BJ (cell line): ENCODE measurements around the gene PAPOLB. TPM values are rescaled to one million over a fixed set of nuclear protein-coding genes. Genes with fewer than 3 reads are reported as not detected.

Experiments used
- CTCF ChIA-PET: fragments of 350-600 bp; formaldehyde crosslinking; extraction: SDS; loops from one replicate; lab custom pipeline; 2021; ENCODE audit warnings: antibody characterized with exemption, inconsistent platforms; lab: Yijun Ruan, JAX
- POLR2A ChIA-PET: fragments of 300-600 bp; sonication (Branson Sonifier 250); formaldehyde crosslinking; extraction: SDS; loops from one replicate; lab custom pipeline; 2021; ENCODE audit warnings: antibody characterized with exemption; lab: Charles Lee
- DNase-seq: peaks from one replicate; pipeline ENCODE4 v3.0.0-alpha.2; 2011; ENCODE audit warnings: low read depth
- H3K27me3 ChIP-seq: 2 replicates; pipeline ENCODE4 v1.6.0; 2011; ENCODE audit warnings: low read length; ENCODE audit not compliant: control insufficient read depth, insufficient read depth
- H3K36me3 ChIP-seq: 2 replicates; pipeline ENCODE4 v1.5.1; 2011; ENCODE audit warnings: low read length; ENCODE audit not compliant: control insufficient read depth, insufficient read depth
- H3K4me3 ChIP-seq: 2 replicates; pipeline ENCODE4 v1.5.1; 2011; ENCODE audit warnings: low read depth, mild to moderate bottlenecking, control low read depth, low read length
- polyA plus RNA-seq: library from polyadenylated mRNA; depleted of rRNA; stranded (reverse); fragments of >200 nt; gene quantifications from 2 replicates; pipeline ENCODE4 v1.2.3, GENCODE V29; 2011
- TF ChIP-seq, protein P1 (sequence below): IDR thresholded peaks from 2 replicates; pipeline ENCODE4 v1.5.1; 2011; ENCODE audit warnings: low read depth, mild to moderate bottlenecking, control low read depth, inconsistent platforms, low read length, moderate library complexity; ENCODE audit not compliant: insufficient read depth

PAPOLB gene
- polyA plus RNA-seq, 1 experiment: 0.01 TPM

DNA sequence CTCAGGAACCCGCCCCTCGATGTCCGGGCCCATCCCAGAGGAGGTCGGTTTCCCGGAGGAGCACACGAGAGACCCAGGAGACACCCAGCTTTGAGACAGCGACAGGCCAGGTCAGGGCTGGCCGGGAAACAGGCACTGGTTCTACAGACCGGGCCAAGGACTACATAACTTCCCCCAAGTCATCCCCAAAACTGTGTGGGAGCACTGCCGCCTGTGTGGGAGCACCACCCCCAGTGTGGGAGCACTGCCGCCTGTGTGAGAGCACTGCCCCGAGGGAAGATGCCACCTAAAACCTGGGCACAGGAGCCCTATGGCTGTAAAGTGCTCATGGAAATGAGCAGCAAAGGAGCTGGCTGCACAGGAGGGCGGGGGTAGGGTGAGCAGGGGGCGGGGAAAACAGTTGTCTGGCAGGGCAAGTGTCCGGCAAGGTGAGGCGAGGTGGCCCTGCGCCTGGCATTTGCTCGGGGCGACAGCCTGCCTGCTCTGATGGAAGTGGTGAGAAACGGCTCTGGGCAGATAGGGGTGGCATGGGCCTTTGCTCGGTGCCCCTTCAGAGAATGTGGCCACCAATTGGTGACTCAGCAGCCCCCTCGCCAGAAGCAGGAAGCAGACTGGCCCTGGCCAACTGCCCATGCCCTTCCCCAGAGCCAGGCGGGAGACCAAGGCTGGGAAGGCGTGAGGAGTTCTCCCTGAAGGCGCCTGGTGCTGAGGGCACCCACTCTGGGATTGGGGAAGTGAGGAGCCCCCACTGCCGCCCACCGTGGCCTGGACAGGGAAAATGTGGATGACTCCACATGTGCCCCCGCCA, 26.2 kb downstream of the PAPOLB start:
- no peaks in the 10 kb centered on the region for H3K36me3 ChIP-seq
- H3K27me3 ChIP-seq: no peaks in the 10 kb centered on the region
- no peak overlapping the region for H3K4me3 ChIP-seq
- no peak for DNase-seq
- ChIA-PET CTCF (no interaction called here), POLR2A (no interaction called here)
- TF ChIP-seq, protein P1, sequence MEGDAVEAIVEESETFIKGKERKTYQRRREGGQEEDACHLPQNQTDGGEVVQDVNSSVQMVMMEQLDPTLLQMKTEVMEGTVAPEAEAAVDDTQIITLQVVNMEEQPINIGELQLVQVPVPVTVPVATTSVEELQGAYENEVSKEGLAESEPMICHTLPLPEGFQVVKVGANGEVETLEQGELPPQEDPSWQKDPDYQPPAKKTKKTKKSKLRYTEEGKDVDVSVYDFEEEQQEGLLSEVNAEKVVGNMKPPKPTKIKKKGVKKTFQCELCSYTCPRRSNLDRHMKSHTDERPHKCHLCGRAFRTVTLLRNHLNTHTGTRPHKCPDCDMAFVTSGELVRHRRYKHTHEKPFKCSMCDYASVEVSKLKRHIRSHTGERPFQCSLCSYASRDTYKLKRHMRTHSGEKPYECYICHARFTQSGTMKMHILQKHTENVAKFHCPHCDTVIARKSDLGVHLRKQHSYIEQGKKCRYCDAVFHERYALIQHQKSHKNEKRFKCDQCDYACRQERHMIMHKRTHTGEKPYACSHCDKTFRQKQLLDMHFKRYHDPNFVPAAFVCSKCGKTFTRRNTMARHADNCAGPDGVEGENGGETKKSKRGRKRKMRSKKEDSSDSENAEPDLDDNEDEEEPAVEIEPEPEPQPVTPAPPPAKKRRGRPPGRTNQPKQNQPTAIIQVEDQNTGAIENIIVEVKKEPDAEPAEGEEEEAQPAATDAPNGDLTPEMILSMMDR: no peak

DNA sequence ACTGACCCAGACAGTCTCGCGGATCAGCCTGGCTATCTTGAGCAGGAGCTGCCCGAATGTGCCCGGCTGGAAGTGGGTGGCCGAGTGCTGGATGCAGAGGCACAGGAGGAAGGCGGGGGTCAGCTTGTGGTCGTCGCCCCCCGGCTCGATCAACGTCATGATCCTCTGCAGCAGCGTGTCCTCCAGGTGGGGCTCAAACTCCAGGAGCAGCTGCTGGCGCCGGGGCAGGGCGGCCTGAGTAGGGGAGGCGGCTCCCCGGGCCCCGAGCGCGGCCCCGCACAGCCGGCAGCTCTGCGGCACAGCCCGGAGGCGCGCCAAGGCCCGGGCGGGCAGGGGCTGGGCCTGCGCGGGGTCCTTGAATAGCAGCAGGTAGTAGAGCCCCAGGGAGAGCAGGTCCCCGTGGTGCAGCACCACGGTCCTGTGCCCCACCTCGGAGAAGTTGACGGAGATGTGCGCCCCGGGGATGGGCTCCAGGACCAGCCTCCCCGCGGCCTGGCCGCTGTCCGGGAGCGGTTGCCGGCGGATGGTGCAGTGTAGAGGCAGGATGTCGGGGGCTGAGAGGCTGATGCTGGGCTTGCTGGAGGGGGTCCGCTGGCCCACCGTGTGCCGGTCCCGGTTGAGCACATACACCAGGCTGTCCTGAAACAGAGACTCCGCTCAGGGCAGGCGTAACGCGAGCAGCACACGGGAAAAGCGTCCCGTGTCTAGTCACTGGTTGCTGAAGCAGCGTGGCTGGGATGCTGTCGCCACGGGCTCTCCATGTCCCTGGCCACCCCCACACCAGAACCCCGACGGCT, 27.0 kb downstream of the PAPOLB start:
- no peaks in the 10 kb centered on the region for H3K27me3 ChIP-seq
- ChIA-PET CTCF (no interaction called here), POLR2A (no interaction called here)
- DNase-seq: no peak
- H3K36me3 ChIP-seq: no peaks in the 10 kb centered on the region
- H3K4me3 ChIP-seq: no peak overlapping the region
- TF ChIP-seq, protein P1: no peak

DNA sequence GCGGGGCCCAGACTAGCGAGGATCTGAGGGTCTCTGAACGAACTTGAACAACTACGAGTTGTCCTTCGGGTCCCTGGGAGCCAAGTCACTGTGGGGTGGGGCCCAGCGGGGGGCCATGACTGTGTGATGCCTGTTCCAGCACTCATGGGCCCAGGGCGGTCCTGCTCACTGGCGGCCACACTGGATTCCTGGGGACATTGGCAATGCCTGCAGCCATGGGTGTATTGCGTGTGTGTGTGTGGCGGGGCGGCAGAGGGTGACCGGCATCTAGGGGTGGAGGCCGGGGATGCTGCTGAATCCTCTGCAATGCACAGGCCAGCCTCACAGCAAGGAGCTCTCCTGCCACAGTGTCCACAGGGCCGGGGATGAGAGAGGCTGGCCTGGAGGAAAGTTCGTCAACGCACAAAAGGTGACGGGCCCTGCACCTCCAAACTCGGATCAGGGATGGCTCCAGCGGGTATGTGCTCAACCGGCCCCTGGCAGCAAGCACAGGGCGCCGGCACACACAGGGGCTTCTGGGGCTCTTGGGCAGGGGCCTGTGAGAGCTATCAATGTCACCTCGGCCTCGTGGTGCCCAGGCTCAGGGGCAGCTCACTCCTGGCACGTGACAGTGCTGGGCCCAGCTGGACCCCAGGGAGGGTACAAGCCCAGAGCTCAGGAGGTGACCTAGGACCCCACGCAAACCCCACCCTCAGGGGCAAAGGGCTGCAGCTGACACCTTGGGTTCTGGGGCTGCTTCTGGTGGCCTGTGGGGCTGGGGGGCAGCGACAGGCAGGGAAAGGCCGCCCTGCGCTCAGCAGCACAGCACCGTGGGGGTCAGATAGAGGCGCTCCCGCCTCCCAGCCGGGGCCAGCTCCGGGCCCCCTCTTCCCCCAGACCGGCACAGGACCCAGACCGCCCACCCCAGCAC, 27.9 kb downstream of the PAPOLB start:
- Histone ChIP-seq H3K4me3 (no peak overlapping the region), H3K27me3 (no peaks in the 10 kb centered on the region), H3K36me3 (no peaks in the 10 kb centered on the region)
- TF ChIP-seq, protein P1: no peak
- DNase-seq: no peak
- ChIA-PET POLR2A (no interaction called here), CTCF (no interaction called here)

DNA sequence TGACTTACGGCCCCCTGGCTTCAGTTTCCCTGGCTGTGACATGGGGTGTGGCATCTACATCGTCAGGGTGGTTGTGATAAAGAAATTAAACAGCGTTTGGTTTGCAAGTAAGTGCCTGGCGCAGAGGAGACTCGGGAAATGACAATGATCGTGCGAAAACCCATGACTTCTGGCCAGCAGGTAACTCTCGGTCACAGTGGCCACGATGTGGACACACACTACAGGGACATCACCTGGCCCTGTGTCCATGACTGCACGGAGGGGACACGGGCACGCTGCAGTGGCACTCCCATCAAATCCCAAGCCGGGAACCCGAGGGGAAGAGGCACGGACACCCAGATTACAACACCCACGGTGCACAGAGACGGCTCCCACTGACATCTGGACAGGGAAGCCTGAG, 28.7 kb downstream of the PAPOLB start:
- Histone ChIP-seq H3K27me3 (no peaks in the 10 kb centered on the region), H3K4me3 (no peak overlapping the region), H3K36me3 (no peaks in the 10 kb centered on the region)
- ChIA-PET POLR2A (no interaction called here), CTCF (no interaction called here)
- DNase-seq: no peak
- TF ChIP-seq, protein P1: no peak
